Tibial nerve (tissue), 4 donors: Measurements from ENCODE around the gene BTRC.

Experiments
- EP300 ChIP-seq, 2 donors: sonication (generic); formaldehyde crosslinking; IDR thresholded peaks; one replicate each; pipeline ENCODE4 v1.6.1; 2017; ENCODE audit warnings: antibody characterized with exemption in 2 of 2, mild to moderate bottlenecking in 1 of 2
- POLR2A ChIP-seq, 2 donors: fragments of 450-650 bp; IDR thresholded peaks; one replicate each; pipeline ENCODE4 v1.6.1; 2017; ENCODE audit warnings: antibody characterized with exemption in 2 of 2, mild to moderate bottlenecking in 2 of 2, moderate library complexity in 2 of 2
- TF ChIP-seq, protein P1 (sequence below), 5 experiments: fragments of 200-600 bp in 3 of 5; fragments of 450-650 bp in 2 of 5; sonication (generic) in 3 of 5; IDR thresholded peaks; one replicate each; pipeline ENCODE4 v1.5.1; 2016 to 2019; ENCODE audit warnings: antibody characterized with exemption in 5 of 5, mild to moderate bottlenecking in 3 of 5, moderate library complexity in 2 of 5

DNA sequence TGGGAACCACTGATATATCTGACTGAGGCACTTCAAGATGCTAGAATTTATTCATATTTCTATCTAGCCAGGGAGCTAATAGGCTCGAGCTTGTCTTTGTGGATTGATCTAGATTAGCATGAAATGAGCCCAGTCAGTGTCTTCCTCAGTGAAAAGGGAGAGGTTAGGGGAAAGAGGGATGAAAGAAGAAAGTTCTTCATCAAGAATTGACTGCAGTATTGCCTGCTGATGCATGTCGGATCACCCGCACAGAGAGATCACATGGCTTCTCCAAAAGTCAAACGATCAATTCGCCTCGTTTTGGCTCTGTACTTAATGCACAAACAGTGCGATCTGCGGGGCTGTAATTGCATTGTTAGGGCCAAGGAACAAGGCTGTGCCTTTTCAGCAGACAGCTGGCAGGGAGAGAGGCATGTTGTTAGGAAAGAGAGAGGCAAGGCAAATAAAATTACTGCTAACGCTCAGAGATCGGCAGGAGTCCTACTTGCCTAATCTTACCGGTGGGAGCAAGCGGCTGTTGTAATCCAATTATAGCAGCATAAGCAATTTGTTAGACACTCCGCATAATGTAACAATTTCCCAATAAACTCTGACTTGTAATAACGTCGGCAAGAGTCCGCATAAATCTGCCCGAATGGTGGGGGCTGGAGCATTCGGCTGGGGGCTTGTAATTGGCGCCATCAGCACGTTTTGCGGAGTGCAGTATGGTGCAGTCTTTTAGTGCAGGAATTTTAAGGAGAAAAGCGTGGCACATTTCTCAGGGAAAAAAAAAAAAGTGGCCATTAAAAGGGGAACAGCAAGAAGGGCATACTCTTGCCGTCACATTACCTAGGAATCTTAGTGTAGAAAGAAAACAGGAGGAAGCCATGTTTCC, 132.0 kb downstream of the BTRC start:
- TF ChIP-seq, protein P1, sequence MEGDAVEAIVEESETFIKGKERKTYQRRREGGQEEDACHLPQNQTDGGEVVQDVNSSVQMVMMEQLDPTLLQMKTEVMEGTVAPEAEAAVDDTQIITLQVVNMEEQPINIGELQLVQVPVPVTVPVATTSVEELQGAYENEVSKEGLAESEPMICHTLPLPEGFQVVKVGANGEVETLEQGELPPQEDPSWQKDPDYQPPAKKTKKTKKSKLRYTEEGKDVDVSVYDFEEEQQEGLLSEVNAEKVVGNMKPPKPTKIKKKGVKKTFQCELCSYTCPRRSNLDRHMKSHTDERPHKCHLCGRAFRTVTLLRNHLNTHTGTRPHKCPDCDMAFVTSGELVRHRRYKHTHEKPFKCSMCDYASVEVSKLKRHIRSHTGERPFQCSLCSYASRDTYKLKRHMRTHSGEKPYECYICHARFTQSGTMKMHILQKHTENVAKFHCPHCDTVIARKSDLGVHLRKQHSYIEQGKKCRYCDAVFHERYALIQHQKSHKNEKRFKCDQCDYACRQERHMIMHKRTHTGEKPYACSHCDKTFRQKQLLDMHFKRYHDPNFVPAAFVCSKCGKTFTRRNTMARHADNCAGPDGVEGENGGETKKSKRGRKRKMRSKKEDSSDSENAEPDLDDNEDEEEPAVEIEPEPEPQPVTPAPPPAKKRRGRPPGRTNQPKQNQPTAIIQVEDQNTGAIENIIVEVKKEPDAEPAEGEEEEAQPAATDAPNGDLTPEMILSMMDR (IDR thresholded peaks at IDR 0.05) = no peak
- TF ChIP-seq POLR2A (IDR thresholded peaks at IDR 0.05) (no peak), EP300 (IDR thresholded peaks at IDR 0.05) (no peak)
